Fibroblast of skin of right quadriceps (primary cell): ENCODE results near the gene RBP3.

ENCODE experiments used
- DNase-seq: peaks from one replicate; pipeline ENCODE4 v3.0.0-alpha.2; 2013

The RBP3 gene

DNA sequence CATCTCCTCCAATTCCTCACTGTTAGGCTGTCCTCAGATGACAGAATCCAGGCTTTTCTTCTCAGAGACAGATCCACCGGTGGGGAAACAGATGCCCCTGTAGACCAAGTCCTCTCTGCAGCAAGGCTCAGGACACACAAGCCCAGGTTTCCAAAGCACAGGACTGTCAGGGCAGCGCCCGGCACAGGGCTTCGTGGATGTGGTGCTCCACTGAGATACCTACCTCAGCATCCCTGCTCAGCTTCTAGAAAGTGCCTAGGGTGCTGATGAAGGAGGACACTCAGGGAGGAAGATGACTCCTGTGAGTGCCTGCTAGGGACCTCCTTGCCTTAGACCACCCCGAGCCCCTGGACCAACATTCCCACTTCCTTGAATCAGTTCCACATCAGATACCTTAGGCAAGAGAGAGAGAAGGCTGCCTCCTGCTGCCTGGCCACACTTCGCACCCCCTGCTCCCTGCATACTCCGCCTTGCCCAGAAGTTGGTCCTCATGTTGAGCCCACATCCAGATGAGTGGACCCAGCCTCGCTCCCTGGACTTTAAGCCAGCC, 8.9 kb upstream of the RBP3 start:
- no peak for DNase-seq

GRCh38 chr10:47339759-47340607, 8.2 kb upstream of the RBP3 start:
- DNase-seq: no peak

DNA sequence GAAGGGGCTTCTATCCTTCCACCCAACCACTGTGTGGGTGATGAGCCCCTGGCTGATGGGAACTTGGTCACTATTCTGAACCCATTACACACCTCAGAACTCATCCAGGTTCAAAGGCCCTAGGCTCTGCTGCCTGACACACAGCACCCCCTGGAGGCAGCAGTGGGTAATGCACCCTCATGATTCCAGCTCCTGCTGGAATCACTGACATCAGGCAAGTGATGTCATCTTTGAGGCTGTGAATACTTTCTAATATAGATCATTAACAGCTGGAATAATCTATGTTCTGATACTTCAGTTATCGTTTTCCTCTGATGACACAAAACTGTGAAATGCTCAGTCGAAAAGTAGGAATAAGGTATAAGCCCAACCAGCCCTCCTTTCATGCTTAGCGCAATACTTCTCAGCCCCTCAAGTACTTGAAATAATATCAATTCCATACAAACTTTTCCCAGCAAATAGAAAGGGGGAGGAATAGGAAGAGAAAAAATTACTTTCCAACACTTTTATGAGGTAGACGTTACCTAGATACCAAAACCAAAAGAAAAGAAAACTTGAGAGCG, 7.5 kb upstream of the RBP3 start:
- peak; percentile 34 for DNase-seq

DNA sequence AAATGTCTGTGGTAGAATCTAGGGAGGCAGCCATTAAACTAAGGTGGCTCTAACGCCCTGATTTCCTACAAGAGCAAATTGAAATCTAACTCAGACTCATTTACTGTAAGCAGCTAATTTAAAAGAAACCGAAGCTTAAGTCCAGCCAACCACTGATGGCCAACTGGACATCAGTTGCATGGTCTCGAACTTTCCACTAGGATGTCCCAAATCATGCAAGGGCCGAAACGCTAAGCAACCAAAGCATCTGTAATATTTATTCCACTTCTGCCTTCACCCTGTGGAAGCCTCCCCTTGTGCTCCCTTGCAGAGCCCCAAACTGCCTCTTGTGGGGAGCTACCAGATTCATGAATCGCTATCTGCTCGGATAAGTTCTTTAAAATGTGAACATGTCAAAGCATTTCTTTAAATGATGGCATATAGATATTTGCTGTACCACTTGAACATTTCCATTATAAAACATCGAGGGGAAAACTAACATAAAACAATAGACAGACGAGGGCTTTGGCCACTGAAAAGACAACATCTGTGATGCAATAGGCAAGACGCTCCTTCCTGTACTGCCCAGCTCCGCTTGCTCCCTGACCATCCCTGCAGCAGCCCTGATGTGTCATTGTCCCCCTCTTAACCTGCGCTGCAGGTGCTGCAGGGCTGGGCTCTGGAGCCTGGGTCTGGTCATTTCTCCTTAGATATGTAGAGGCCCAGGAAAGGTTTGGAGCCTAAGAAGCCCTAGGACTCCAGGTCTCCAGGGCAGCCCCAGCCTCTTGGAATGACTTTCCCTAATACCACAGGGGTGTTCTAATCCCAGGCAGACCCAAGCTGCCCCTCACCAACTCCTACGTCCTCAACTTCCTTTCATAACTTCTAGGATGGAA, 2.9 kb upstream of the RBP3 start:
- DNase-seq: no peak

GRCh38 chr10:47346581-47347302, 1.4 kb upstream of the RBP3 start:
- no peak for DNase-seq

- DNase-seq: no peak
Measured at GRCh38 chr10:47347303-47347675, 874 bp upstream of the RBP3 start.

DNA sequence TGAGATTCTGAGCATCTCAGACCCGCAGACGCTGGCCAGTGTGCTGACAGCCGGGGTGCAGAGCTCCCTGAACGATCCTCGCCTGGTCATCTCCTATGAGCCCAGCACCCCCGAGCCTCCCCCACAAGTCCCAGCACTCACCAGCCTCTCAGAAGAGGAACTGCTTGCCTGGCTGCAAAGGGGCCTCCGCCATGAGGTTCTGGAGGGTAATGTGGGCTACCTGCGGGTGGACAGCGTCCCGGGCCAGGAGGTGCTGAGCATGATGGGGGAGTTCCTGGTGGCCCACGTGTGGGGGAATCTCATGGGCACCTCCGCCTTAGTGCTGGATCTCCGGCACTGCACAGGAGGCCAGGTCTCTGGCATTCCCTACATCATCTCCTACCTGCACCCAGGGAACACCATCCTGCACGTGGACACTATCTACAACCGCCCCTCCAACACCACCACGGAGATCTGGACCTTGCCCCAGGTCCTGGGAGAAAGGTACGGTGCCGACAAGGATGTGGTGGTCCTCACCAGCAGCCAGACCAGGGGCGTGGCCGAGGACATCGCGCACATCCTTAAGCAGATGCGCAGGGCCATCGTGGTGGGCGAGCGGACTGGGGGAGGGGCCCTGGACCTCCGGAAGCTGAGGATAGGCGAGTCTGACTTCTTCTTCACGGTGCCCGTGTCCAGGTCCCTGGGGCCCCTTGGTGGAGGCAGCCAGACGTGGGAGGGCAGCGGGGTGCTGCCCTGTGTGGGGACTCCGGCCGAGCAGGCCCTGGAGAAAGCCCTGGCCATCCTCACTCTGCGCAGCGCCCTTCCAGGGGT, 703 bp downstream of the RBP3 start:
- DNase-seq: no peak

DNA sequence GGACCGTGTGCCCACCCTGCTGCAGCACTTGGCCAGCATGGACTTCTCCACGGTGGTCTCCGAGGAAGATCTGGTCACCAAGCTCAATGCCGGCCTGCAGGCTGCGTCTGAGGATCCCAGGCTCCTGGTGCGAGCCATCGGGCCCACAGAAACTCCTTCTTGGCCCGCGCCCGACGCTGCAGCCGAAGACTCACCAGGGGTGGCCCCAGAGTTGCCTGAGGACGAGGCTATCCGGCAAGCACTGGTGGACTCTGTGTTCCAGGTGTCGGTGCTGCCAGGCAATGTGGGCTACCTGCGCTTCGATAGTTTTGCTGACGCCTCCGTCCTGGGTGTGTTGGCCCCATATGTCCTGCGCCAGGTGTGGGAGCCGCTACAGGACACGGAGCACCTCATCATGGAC, 1.4 kb downstream of the RBP3 start:
- no peak for DNase-seq

GRCh38 chr10:47349941-47350371, 1.8 kb downstream of the RBP3 start:
- no peak for DNase-seq

DNA sequence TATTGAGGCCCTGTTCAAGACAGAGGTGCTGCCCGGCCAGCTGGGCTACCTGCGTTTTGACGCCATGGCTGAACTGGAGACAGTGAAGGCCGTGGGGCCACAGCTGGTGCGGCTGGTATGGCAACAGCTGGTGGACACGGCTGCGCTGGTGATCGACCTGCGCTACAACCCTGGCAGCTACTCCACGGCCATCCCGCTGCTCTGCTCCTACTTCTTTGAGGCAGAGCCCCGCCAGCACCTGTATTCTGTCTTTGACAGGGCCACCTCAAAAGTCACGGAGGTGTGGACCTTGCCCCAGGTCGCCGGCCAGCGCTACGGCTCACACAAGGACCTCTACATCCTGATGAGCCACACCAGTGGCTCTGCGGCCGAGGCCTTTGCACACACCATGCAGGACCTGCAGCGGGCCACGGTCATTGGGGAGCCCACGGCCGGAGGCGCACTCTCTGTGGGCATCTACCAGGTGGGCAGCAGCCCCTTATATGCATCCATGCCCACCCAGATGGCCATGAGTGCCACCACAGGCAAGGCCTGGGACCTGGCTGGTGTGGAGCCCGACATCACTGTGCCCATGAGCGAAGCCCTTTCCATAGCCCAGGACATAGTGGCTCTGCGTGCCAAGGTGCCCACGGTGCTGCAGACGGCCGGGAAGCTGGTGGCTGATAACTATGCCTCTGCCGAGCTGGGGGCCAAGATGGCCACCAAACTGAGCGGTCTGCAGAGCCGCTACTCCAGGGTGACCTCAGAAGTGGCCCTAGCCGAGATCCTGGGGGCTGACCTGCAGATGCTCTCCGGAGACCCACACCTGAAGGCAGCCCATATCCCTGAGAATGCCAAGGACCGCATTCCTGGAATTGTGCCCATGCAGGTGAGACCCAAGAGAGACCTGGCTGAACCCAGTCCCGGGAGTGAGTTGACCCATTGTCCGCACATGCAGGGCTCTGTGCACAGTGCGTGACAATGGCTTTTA, 2.8 kb downstream of the RBP3 start:
- DNase-seq: no peak

DNA sequence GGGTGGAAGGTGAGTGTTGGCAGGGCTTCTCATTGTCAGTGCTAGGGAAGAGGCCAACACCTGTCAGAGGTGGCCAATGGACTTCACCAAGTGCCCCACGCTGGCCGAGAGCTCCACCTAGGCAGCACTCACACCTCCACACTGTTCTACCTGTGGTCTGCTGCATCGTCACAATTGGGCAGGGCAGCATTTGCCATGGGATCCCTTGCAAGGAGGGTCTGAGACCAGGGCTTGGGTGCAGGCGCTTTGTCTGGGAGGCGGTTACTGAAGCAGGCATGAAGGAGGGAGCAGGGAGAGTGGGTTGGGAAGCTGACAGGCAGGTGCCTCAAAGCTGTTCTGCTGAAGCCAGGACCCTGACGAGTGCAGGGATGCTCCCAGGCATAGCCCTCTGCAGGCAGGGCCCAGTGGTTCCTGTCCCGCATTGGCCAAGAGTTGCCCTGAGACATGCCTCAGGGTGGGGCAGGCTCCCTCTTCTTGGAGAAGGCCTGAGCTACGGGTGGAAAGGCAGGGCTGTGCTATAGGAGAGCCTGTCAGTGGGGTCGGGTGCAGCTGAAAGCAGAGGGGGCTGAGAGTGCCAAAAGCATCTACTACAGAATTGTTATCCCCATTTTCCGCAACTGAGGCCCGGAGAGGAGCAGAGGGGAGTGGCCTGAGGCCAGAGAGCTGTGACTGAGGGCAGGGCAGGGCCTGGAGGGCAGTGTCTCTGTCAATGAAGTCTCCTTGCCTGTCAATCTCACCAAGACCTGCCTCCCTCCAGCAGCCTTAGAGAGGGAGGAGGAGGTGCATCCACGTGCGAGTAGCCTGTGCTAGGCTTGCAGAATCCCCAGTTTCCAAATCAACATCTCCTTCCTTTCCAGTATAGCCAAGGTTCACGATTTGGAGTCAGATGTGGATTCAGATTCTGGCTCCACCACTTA, 4.0 kb downstream of the RBP3 start:
- DNase-seq: no peak

GRCh38 chr10:47353351-47353750, 5.2 kb downstream of the RBP3 start:
- no peak for DNase-seq

DNA sequence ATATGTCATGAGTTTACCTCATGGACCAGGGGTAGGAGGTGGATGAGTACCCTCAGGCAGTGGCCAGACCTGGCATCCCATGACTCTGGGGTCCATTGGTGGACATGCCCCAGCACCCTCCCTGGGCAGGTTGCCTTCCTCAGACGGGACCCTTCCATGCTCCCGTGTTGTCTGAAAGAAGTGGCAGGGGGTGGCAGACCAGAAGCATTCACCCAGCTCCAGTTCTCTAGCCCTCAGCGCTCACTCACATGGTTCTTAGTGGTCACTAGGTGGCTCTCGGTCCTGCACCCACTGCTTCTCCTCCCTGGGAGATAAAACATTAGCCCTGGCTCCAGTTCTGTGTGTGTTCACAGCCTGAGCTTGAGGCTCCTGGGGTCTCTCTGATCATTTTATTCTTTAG, 6.0 kb downstream of the RBP3 start:
- DNase-seq: no peak

DNA sequence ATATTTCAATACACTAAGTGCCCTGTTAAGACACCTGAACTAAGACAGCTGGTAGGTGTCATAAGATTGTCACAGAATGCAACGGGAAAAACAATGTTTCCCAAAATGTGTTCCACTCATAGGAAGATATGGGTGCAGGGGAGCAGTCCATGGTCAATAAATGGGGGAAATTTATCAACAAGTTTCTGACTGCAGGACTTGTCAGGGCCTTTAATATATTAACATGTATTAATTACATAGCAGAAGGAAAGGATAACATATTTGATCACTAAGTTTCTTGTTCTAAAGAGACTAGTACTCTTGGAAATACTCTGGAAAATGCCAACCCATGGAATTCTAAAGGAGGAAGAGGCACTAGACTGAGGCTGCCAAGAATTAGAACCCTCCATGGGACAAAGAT, 6.7 kb downstream of the RBP3 start:
- no peak for DNase-seq

DNA sequence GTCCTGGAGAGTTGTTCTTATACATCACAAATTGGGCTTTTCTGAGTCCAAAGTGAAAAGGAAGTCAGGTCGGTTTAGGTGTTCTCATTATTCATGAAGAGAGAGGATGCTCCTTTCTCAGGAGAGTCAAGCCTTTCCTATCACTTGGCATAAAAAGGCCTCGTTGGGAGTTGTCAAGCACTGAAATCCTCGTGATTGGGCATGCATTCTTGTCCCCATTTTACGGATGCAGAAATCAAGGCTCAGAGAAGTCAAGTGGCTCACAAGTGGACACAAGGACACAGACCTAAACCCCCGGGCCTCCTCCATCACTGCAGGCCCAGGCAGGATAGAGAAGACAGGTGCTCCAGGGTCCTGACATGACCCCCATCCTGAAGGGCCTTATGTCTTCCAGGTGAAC, 8.5 kb downstream of the RBP3 start:
- no peak for DNase-seq

GRCh38 chr10:47357131-47357582, 9.0 kb downstream of the RBP3 start:
- no peak for DNase-seq

- no peak for DNase-seq
Measured at GRCh38 chr10:47357911-47358310, 9.7 kb downstream of the RBP3 start.

- no peak for DNase-seq
Measured at GRCh38 chr10:47358457-47358856, 10.3 kb downstream of the RBP3 start.

DNA sequence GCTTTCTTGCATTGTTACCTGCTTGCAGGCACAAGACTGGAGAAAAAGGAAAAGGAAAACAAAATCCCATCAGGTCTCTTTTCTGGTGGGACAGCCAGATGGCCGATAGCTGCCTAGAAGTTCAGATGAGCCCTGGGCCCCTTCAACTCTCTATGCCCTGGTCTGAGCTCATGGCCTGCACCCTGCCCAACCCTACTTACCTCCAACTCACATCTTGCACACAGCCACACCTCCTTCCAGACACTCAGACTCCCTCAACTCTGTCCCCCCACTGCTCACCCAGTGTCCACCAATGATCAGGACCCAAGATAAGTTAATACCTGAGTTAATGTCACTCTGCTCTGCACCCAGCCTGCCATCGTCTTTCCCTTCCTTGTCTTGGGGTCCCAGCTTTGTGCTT, 10.9 kb downstream of the RBP3 start:
- no peak for DNase-seq
